ENCODE results near the gene GADD45A.

The GADD45A gene

GRCh38 chr1:67683316-67683715, 1.7 kb upstream of the GADD45A start:
- no peak overlapping the region for H3K9ac ChIP-seq (ENCODE audit: low read length)
- no peak overlapping the region for H3K27ac ChIP-seq (ENCODE audit: low read length)
- no peaks in the 10 kb centered on the region for H3K27me3 ChIP-seq (ENCODE audit: control insufficient read depth, insufficient read depth, low read length)
- peaks cover 7% of the 10 kb centered on the region for H3K36me3 ChIP-seq (ENCODE audit: control insufficient read depth, low read depth, low read length)
- H3K9me3 ChIP-seq (ENCODE audit: control insufficient read depth, low read depth, low read length), result no peaks in the 10 kb centered on the region
- H3K4me1 ChIP-seq (ENCODE audit: control insufficient read depth, low read depth, low read length), result peaks cover 13% of the 10 kb centered on the region
- no peak overlapping the region for H3K4me3 ChIP-seq (ENCODE audit: low read length)

GRCh38 chr1:67683766-67684525, 1.1 kb upstream of the GADD45A start:
- Histone ChIP-seq H3K4me1 (ENCODE audit: control insufficient read depth, low read depth, low read length) (peaks cover 13% of the 10 kb centered on the region), H3K27me3 (ENCODE audit: control insufficient read depth, insufficient read depth, low read length) (no peaks in the 10 kb centered on the region), H3K9me3 (ENCODE audit: control insufficient read depth, low read depth, low read length) (no peaks in the 10 kb centered on the region), H3K9ac (ENCODE audit: low read length) (no peak overlapping the region), H3K27ac (ENCODE audit: low read length) (no peak overlapping the region), H3K36me3 (ENCODE audit: control insufficient read depth, low read depth, low read length) (peaks cover 13% of the 10 kb centered on the region), H3K4me3 (ENCODE audit: low read length) (peak overlapping the region; percentile 25)

DNA sequence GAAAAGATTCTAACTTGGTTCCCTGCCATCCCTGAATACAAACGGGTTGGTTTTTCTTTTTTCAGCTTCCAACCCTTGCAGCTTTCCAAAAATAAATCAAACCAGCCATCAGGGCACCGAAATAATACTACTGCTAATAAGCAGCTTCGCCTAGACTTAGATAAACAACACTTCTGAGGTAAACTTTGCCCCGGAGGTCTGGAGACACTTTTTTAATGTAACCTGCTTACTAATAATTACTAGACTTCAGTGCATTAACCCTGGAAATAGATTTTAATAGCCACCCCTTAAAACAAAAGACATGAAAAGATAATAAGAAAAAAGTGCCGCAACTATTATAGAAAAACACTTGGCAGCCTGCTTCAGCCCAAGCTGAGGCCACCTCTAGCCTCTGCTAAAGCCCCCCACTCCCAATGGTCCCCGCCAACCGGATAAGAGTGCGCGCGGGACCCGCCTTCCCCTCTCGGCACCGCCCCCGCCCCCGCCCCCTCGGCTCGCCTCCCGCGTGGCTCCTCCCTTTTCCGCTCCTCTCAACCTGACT, 405 bp upstream of the GADD45A start:
- Histone ChIP-seq H3K36me3 (ENCODE audit: control insufficient read depth, low read depth, low read length) (peaks cover 13% of the 10 kb centered on the region), H3K27ac (ENCODE audit: low read length) (no peak overlapping the region), H3K27me3 (ENCODE audit: control insufficient read depth, insufficient read depth, low read length) (no peaks in the 10 kb centered on the region), H3K9ac (ENCODE audit: low read length) (no peak overlapping the region), H3K9me3 (ENCODE audit: control insufficient read depth, low read depth, low read length) (no peaks in the 10 kb centered on the region), H3K4me1 (ENCODE audit: control insufficient read depth, low read depth, low read length) (peaks cover 13% of the 10 kb centered on the region), H3K4me3 (ENCODE audit: low read length) (peak overlapping the region; percentile 25)

DNA sequence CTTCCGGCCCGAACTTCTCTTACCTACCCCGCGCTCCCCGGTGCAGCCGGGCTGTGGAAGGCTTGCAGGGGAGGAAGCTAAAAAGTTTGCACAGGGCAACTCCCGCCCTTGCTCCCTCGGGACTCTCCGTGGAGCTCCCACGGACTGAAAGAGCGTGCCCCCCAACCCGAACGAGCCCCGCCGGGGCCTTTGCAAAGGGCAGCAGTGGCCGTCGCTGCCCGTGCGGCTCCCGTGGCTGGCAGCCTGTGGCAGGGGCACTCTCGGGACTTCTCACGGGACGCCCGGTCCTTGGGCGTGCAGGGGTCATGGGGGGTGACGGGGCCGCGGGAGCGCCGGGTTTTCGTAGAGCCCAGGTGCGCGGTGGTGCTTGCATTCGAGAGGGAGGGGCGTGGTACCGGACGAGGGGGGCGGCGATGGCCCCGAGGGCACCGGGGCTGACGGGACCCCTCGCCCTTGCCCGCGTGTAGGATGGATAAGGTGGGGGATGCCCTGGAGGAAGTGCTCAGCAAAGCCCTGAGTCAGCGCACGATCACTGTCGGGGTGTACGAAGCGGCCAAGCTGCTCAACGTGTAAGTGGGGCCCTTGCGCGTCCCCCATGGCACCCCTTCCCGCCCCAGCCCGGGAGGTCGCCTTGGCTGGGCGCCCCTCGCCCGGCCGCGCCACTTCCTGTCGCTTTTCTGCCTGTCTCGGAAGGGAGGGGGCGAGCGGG, 711 bp downstream of the GADD45A start:
- Histone ChIP-seq H3K27me3 (ENCODE audit: control insufficient read depth, insufficient read depth, low read length) (no peaks in the 10 kb centered on the region), H3K9me3 (ENCODE audit: control insufficient read depth, low read depth, low read length) (no peaks in the 10 kb centered on the region), H3K9ac (ENCODE audit: low read length) (peak overlapping the region; percentile 78), H3K4me3 (ENCODE audit: low read length) (peak overlapping the region; percentile 86), H3K27ac (ENCODE audit: low read length) (no peak overlapping the region), H3K36me3 (ENCODE audit: control insufficient read depth, low read depth, low read length) (peaks cover 13% of the 10 kb centered on the region), H3K4me1 (ENCODE audit: control insufficient read depth, low read depth, low read length) (peaks cover 13% of the 10 kb centered on the region)

- Histone ChIP-seq H3K27ac (ENCODE audit: low read length) (peak overlapping the region; percentile 15), H3K9me3 (ENCODE audit: control insufficient read depth, low read depth, low read length) (no peaks in the 10 kb centered on the region), H3K36me3 (ENCODE audit: control insufficient read depth, low read depth, low read length) (peaks cover 13% of the 10 kb centered on the region), H3K27me3 (ENCODE audit: control insufficient read depth, insufficient read depth, low read length) (no peaks in the 10 kb centered on the region), H3K9ac (ENCODE audit: low read length) (peak overlapping the region; percentile 78), H3K4me3 (ENCODE audit: low read length) (peak overlapping the region; percentile 86), H3K4me1 (ENCODE audit: control insufficient read depth, low read depth, low read length) (peaks cover 13% of the 10 kb centered on the region)
These were observed 1.5 kb downstream of the GADD45A start for GRCh38 chr1:67686267-67687197.

- Histone ChIP-seq H3K9ac (ENCODE audit: low read length) (peak overlapping the region; percentile 78), H3K27me3 (ENCODE audit: control insufficient read depth, insufficient read depth, low read length) (no peaks in the 10 kb centered on the region), H3K4me3 (ENCODE audit: low read length) (peak overlapping the region; percentile 86), H3K4me1 (ENCODE audit: control insufficient read depth, low read depth, low read length) (peaks cover 13% of the 10 kb centered on the region), H3K9me3 (ENCODE audit: control insufficient read depth, low read depth, low read length) (no peaks in the 10 kb centered on the region), H3K36me3 (ENCODE audit: control insufficient read depth, low read depth, low read length) (peaks cover 13% of the 10 kb centered on the region), H3K27ac (ENCODE audit: low read length) (no peak overlapping the region)
These were observed 2.2 kb downstream of the GADD45A start for GRCh38 chr1:67687198-67687545.

GRCh38 chr1:67687649-67688048, 2.6 kb downstream of the GADD45A start:
- H3K9me3 ChIP-seq (ENCODE audit: control insufficient read depth, low read depth, low read length), result no peaks in the 10 kb centered on the region
- no peak overlapping the region for H3K9ac ChIP-seq (ENCODE audit: low read length)
- no peak overlapping the region for H3K27ac ChIP-seq (ENCODE audit: low read length)
- H3K27me3 ChIP-seq (ENCODE audit: control insufficient read depth, insufficient read depth, low read length), result no peaks in the 10 kb centered on the region
- H3K4me1 ChIP-seq (ENCODE audit: control insufficient read depth, low read depth, low read length), result peaks cover 13% of the 10 kb centered on the region
- no peak overlapping the region for H3K4me3 ChIP-seq (ENCODE audit: low read length)
- H3K36me3 ChIP-seq (ENCODE audit: control insufficient read depth, low read depth, low read length), result peaks cover 13% of the 10 kb centered on the region

GRCh38 chr1:67688526-67689219, 3.7 kb downstream of the GADD45A start:
- Histone ChIP-seq H3K4me1 (ENCODE audit: control insufficient read depth, low read depth, low read length) (peaks cover 13% of the 10 kb centered on the region), H3K27ac (ENCODE audit: low read length) (no peak overlapping the region), H3K36me3 (ENCODE audit: control insufficient read depth, low read depth, low read length) (peaks cover 13% of the 10 kb centered on the region), H3K27me3 (ENCODE audit: control insufficient read depth, insufficient read depth, low read length) (no peaks in the 10 kb centered on the region), H3K9ac (ENCODE audit: low read length) (no peak overlapping the region), H3K4me3 (ENCODE audit: low read length) (no peak overlapping the region), H3K9me3 (ENCODE audit: control insufficient read depth, low read depth, low read length) (no peaks in the 10 kb centered on the region)

- H3K9ac ChIP-seq (ENCODE audit: low read length), result no peak overlapping the region
- no peaks in the 10 kb centered on the region for H3K9me3 ChIP-seq (ENCODE audit: control insufficient read depth, low read depth, low read length)
- peaks cover 13% of the 10 kb centered on the region for H3K36me3 ChIP-seq (ENCODE audit: control insufficient read depth, low read depth, low read length)
- H3K27me3 ChIP-seq (ENCODE audit: control insufficient read depth, insufficient read depth, low read length), result no peaks in the 10 kb centered on the region
- H3K4me1 ChIP-seq (ENCODE audit: control insufficient read depth, low read depth, low read length), result peaks cover 8% of the 10 kb centered on the region
- no peak overlapping the region for H3K4me3 ChIP-seq (ENCODE audit: low read length)
- no peak overlapping the region for H3K27ac ChIP-seq (ENCODE audit: low read length)
These were observed 4.4 kb downstream of the GADD45A start for GRCh38 chr1:67689267-67690017.

GRCh38 chr1:67690018-67690363, 5.0 kb downstream of the GADD45A start:
- H3K4me3 ChIP-seq (ENCODE audit: low read length), result no peak overlapping the region
- H3K27ac ChIP-seq (ENCODE audit: low read length), result no peak overlapping the region
- no peaks in the 10 kb centered on the region for H3K27me3 ChIP-seq (ENCODE audit: control insufficient read depth, insufficient read depth, low read length)
- H3K9ac ChIP-seq (ENCODE audit: low read length), result no peak overlapping the region
- peaks cover 13% of the 10 kb centered on the region for H3K36me3 ChIP-seq (ENCODE audit: control insufficient read depth, low read depth, low read length)
- peaks cover 6% of the 10 kb centered on the region for H3K4me1 ChIP-seq (ENCODE audit: control insufficient read depth, low read depth, low read length)
- no peaks in the 10 kb centered on the region for H3K9me3 ChIP-seq (ENCODE audit: control insufficient read depth, low read depth, low read length)
